ENCODE data around the gene ASCL2.

GRCh38 chr11:2319791-2320472, 49.5 kb upstream of the ASCL2 start:
- TF ChIP-seq POLR2A (IDR thresholded peaks at IDR 0.05) (no peak), EP300 (IDR thresholded peaks at IDR 0.05; ENCODE audit: low read depth) (no peak)
